SK-N-SH (cell line): ENCODE measurements around the gene PACSIN2. TPM values are rescaled to one million over a fixed set of nuclear protein-coding genes. Genes with fewer than 3 reads are reported as not detected.

Experiments used
- CTCF ChIA-PET: fragments of 300-600, 350-600 bp; formaldehyde crosslinking; extraction: SDS; loops from one replicate; lab custom pipeline; 2021; lab: Yijun Ruan, JAX
- POLR2A ChIA-PET: fragments of 350-600 bp; sonication (Branson Sonifier 250); formaldehyde crosslinking; extraction: SDS; loops from one replicate; lab custom pipeline; 2020; ENCODE audit warnings: antibody characterized with exemption, inconsistent platforms; lab: Yijun Ruan, JAX
- DNase-seq: peaks from one replicate; pipeline ENCODE4 v3.0.0; 2012
- H2AFZ ChIP-seq: fragments of 200-600 bp; sonication (generic); 2 replicates; pipeline ENCODE4 v1.8.1; 2016; ENCODE audit warnings: antibody characterized with exemption, mild to moderate bottlenecking, low read depth
- H3F3A ChIP-seq: fragments of 200-600 bp; sonication (generic); replicated peaks from 2 replicates; pipeline ENCODE3; 2016; ENCODE audit warnings: antibody characterized with exemption, mild to moderate bottlenecking; ENCODE audit not compliant: insufficient read depth
- H3K27ac ChIP-seq, 2 experiments: fragments of 200-500 bp in 1 of 2; fragments of 200-600 bp in 1 of 2; sonication (Bioruptor generic) in 1 of 2; sonication (generic), shearing (Covaris generic) in 1 of 2; 2 replicates each; pipeline versions ENCODE4 v1.5.1 to v1.6.1; 2014 to 2016; ENCODE audit warnings: low read depth in 2 of 2, inconsistent platforms in 1 of 2, low read length in 1 of 2, mild to moderate bottlenecking in 1 of 2, mixed read lengths in 1 of 2
- H3K27me3 ChIP-seq: fragments of 200-600 bp; sonication (generic), shearing (Covaris generic); 2 replicates; pipeline ENCODE4 v1.6.1; 2016; ENCODE audit warnings: mixed run types; ENCODE audit not compliant: insufficient read depth
- H3K36me3 ChIP-seq, 2 experiments: fragments of 200-500 bp in 1 of 2; fragments of 200-600 bp in 1 of 2; sonication (Bioruptor generic) in 1 of 2; sonication (generic) in 1 of 2; replicated peaks in 1 of 2; 2 replicates each; pipeline versions ENCODE3 to v1.5.1; 2014 to 2016; ENCODE audit warnings: low read length in 1 of 2, mild to moderate bottlenecking in 1 of 2; ENCODE audit not compliant: insufficient read depth in 2 of 2, control insufficient read depth in 1 of 2
- H3K4me1 ChIP-seq, 2 experiments: fragments of 200-500 bp in 1 of 2; fragments of 200-600 bp in 1 of 2; sonication (Bioruptor generic) in 1 of 2; sonication (generic), shearing (Covaris generic) in 1 of 2; 2 replicates each; pipeline versions ENCODE4 v1.5.1 to v1.6.1; 2014 to 2016; ENCODE audit warnings: low read depth in 1 of 2, low read length in 1 of 2, mixed run types in 1 of 2; ENCODE audit not compliant: insufficient read depth in 2 of 2, control insufficient read depth in 1 of 2
- H3K4me2 ChIP-seq: fragments of 200-600 bp; sonication (generic), shearing (Covaris generic); 2 replicates; pipeline ENCODE4 v1.6.1; 2017; ENCODE audit warnings: mixed run types
- H3K4me3 ChIP-seq, 2 experiments: fragments of 200-500 bp in 1 of 2; fragments of 200-600 bp in 1 of 2; sonication (Bioruptor generic) in 1 of 2; sonication (generic), shearing (Covaris generic) in 1 of 2; 2 replicates each; pipeline versions ENCODE4 v1.5.1 to v1.8.1; 2014 to 2016; ENCODE audit warnings: low read depth in 2 of 2, inconsistent platforms in 1 of 2, low read length in 1 of 2, mild to moderate bottlenecking in 1 of 2, mixed read lengths in 1 of 2, moderate library complexity in 1 of 2
- H3K79me2 ChIP-seq: fragments of 200-600 bp; sonication (generic); 2 replicates; pipeline ENCODE4 v1.8.1; 2017; ENCODE audit warnings: mild to moderate bottlenecking; ENCODE audit not compliant: insufficient read depth
- H3K9ac ChIP-seq: fragments of 200-600 bp; sonication (generic); 2 replicates; pipeline ENCODE4 v1.6.1; 2017; ENCODE audit warnings: mixed run types
- H3K9me2 ChIP-seq: fragments of 200-600 bp; sonication (generic); 2 replicates; pipeline ENCODE4 v1.6.1; 2017; ENCODE audit warnings: mixed run types
- H3K9me3 ChIP-seq: fragments of 200-600 bp; sonication (generic); 2 replicates; pipeline ENCODE4 v1.6.1; 2017; ENCODE audit warnings: mixed run types, mild to moderate bottlenecking, moderate library complexity
- H4K20me1 ChIP-seq: fragments of 200-600 bp; sonication (generic); 2 replicates; pipeline ENCODE4 v1.6.1; 2017; ENCODE audit warnings: mild to moderate bottlenecking, mixed run types; ENCODE audit not compliant: insufficient read depth
- CTCF ChIP-seq: fragments of 200-600 bp; sonication (generic); IDR thresholded peaks from 2 replicates; pipeline ENCODE4 v1.6.1; 2017; ENCODE audit warnings: antibody characterized with exemption, mild to moderate bottlenecking, moderate library complexity
- FOXJ3 ChIP-seq: sonication (generic); formaldehyde crosslinking; IDR thresholded peaks from 2 replicates; pipeline ENCODE4 v1.5.1; 2020; ENCODE audit warnings: mild to moderate bottlenecking, missing genetic modification reagents
- FOXM1 ChIP-seq: IDR thresholded peaks from 2 replicates; pipeline ENCODE4 v1.4.0; 2012; ENCODE audit warnings: low read depth, mild to moderate bottlenecking
- GABPA ChIP-seq: IDR thresholded peaks from 2 replicates; pipeline ENCODE4 v1.4.0; 2012; ENCODE audit warnings: low read depth, mild to moderate bottlenecking
- MXI1 ChIP-seq: IDR thresholded peaks from 2 replicates; pipeline ENCODE4 v1.6.1; 2012; ENCODE audit warnings: mild to moderate bottlenecking, low read depth, low read length, improper control_type of control experiment
- NRF1 ChIP-seq: IDR thresholded peaks from 2 replicates; pipeline ENCODE4 v1.6.1; 2012; ENCODE audit warnings: low read depth, mild to moderate bottlenecking, low read length
- RAD21 ChIP-seq: IDR thresholded peaks from 2 replicates; pipeline ENCODE4 v1.6.1; 2012; ENCODE audit warnings: mild to moderate bottlenecking, low read length
- RCOR1 ChIP-seq: fragments of 150-350 bp; IDR thresholded peaks from 2 replicates; pipeline ENCODE4 v1.6.1; 2017; ENCODE audit warnings: antibody characterized with exemption, low read length
- RFX5 ChIP-seq: IDR thresholded peaks from 2 replicates; pipeline ENCODE4 v1.6.1; 2012; ENCODE audit warnings: mild to moderate bottlenecking, improper control_type of control experiment, low read length
- RXRA ChIP-seq: IDR thresholded peaks from 2 replicates; pipeline ENCODE4 v1.4.0; 2012; ENCODE audit warnings: low read depth, mild to moderate bottlenecking, borderline replicate concordance
- SIN3A ChIP-seq: IDR thresholded peaks from 2 replicates; pipeline ENCODE4 v1.6.1; 2012; ENCODE audit warnings: low read depth, mild to moderate bottlenecking, low read length, moderate library complexity, borderline replicate concordance
- TAF1 ChIP-seq: IDR thresholded peaks from 2 replicates; pipeline ENCODE4 v1.6.1; 2012; ENCODE audit warnings: low read depth, mild to moderate bottlenecking, low read length, moderate library complexity, borderline replicate concordance
- TEAD4 ChIP-seq: IDR thresholded peaks from 2 replicates; pipeline ENCODE4 v1.4.0; 2012; ENCODE audit warnings: mild to moderate bottlenecking, borderline replicate concordance; ENCODE audit not compliant: insufficient read depth
- USF1 ChIP-seq: IDR thresholded peaks from 2 replicates; pipeline ENCODE4 v1.4.0; 2012; ENCODE audit warnings: low read depth, borderline replicate concordance
- YY1 ChIP-seq: IDR thresholded peaks from 2 replicates; pipeline ENCODE4 v1.4.0; 2012; ENCODE audit warnings: low read depth, mild to moderate bottlenecking
- WGBS: methylation state at CpG from one replicate; pipeline ENCODE4 v1.1.6; 2017; ENCODE audit warnings: low lambda C conversion rate; 5-methylcytosine and 5-hydroxymethylcytosine counted together
- polyA plus RNA-seq, 3 experiments: library from polyadenylated mRNA; depleted of rRNA; stranded (reverse); fragments of >200 nt; gene quantifications; 2 replicates each; pipeline ENCODE4 v1.2.3, GENCODE V29; 2012

PACSIN2 gene
- polyA plus RNA-seq, 1 of the 3 experiments (the other 2 are of a cell fraction): 60.5 TPM

- CTCF ChIA-PET: interaction anchor here (0.8 kb wide), 1 partner anchor 12 kb away, joined by 3 read pairs; no protein-coding TSS in a partner anchor
- WGBS: 94% methylated on average over 3 of the region's 6 CpGs
Observed at GRCh38 chr22:42977569-42977968, 37.4 kb downstream of the PACSIN2 start.

GRCh38 chr22:42976217-42976933 is 38.6 kb downstream of the PACSIN2 start:
- ChIA-PET CTCF (no interaction called here), POLR2A (no interaction called here)
- H3K4me3 ChIP-seq: no peak overlapping the region
- H2AFZ ChIP-seq: no peak overlapping the region
- H3K9me2 ChIP-seq: no peaks in the 10 kb centered on the region
- TF ChIP-seq TEAD4 (no peak), NRF1 (no peak), SIN3A (no peak), GABPA (no peak), RCOR1 (no peak), RXRA (no peak), TAF1 (no peak), YY1 (no peak), MXI1 (no peak), USF1 (no peak)
- no peaks in the 10 kb centered on the region for H3K27me3 ChIP-seq
- no peaks in the 10 kb centered on the region for H3F3A ChIP-seq
- H3K27ac ChIP-seq: no peak overlapping the region
- peaks cover 59% of the 10 kb centered on the region for H4K20me1 ChIP-seq
- H3K4me1 ChIP-seq: peaks cover 6 to 7% of the 10 kb centered on the region in 2 experiments; a peak in 2 of 4 replicates
- H3K79me2 ChIP-seq: peaks cover 71% of the 10 kb centered on the region
- no peak overlapping the region for H3K4me2 ChIP-seq
- no peaks in the 10 kb centered on the region for H3K36me3 ChIP-seq
- DNase-seq: no peak
- WGBS: 100% methylated on average over 3 of the region's 7 CpGs
- no peak overlapping the region for H3K9ac ChIP-seq
- no peaks in the 10 kb centered on the region for H3K9me3 ChIP-seq

More at GRCh38 chr22:42977569-42977968, 37.4 kb downstream of the PACSIN2 start:
- no peaks in the 10 kb centered on the region for H3K9me2 ChIP-seq
- DNase-seq: no peak
- no peaks in the 10 kb centered on the region for H3K27me3 ChIP-seq
- no peak overlapping the region for H2AFZ ChIP-seq
- H3F3A ChIP-seq: no peaks in the 10 kb centered on the region
- H3K79me2 ChIP-seq: peaks cover 69% of the 10 kb centered on the region
- no peak overlapping the region for H3K4me3 ChIP-seq
- H3K4me2 ChIP-seq: no peak overlapping the region
- H3K9ac ChIP-seq: no peak overlapping the region
- TF ChIP-seq GABPA: no peak
- TF ChIP-seq, all 33 proteins: peak for 0
- H3K9me3 ChIP-seq: no peaks in the 10 kb centered on the region
- POLR2A ChIA-PET: no interaction called here
- H3K36me3 ChIP-seq: no peaks in the 10 kb centered on the region
- peaks cover 6 to 7% of the 10 kb centered on the region in 2 experiments; a peak in 2 of 4 replicates for H3K4me1 ChIP-seq
- H4K20me1 ChIP-seq: peaks cover 59% of the 10 kb centered on the region
- H3K27ac ChIP-seq: no peak overlapping the region

- no peak for TF ChIP-seq RAD21
- no peak for TF ChIP-seq RFX5
- TF ChIP-seq TEAD4: no peak
- TF ChIP-seq CTCF: no peak
- no peak for TF ChIP-seq FOXM1
- no peak for TF ChIP-seq FOXJ3 (CRISPR knock-in tag)
- TF ChIP-seq, all 33 proteins: peak for 0
- Histone ChIP-seq H3K79me2 (peaks cover 63% of the 10 kb centered on the region), H4K20me1 (peaks cover 63% of the 10 kb centered on the region), H3K36me3 (no peaks in the 10 kb centered on the region), H3K9ac (no peak overlapping the region), H3F3A (no peaks in the 10 kb centered on the region), H3K4me3 (no peak overlapping the region), H3K27ac (no peak overlapping the region), H3K9me3 (no peaks in the 10 kb centered on the region), H3K9me2 (no peaks in the 10 kb centered on the region), H2AFZ (no peak overlapping the region), H3K4me2 (no peak overlapping the region), H3K27me3 (no peaks in the 10 kb centered on the region), H3K4me1 (peaks cover 6 to 7% of the 10 kb centered on the region in 2 experiments; a peak in 2 of 4 replicates)
- CTCF ChIA-PET: no interaction called here
- POLR2A ChIA-PET: no interaction called here
- no peak for DNase-seq
- WGBS: 100% methylated on average over 3 of the region's 3 CpGs
Observed at GRCh38 chr22:42974223-42974622, 40.7 kb downstream of the PACSIN2 start.
